Spinal cord (tissue), 10 donors: Measurements from ENCODE around the gene RPL13. TPM values are rescaled to one million over a fixed set of nuclear protein-coding genes. Genes with fewer than 3 reads are reported as not detected.

ENCODE experiments used
- DNase-seq, 6 donors: peaks; one replicate each; pipeline versions ENCODE4 v3.0.0 to v3.0.0-alpha.2; 2013 to 2015; ENCODE audit warnings: low spot score in 6 of 6, low read depth in 4 of 6
- H3K27ac ChIP-seq: one replicate; pipeline ENCODE4 v1.5.1; 2013; ENCODE audit warnings: low read depth, low read length, control low read depth
- H3K27me3 ChIP-seq: one replicate; pipeline ENCODE4 v1.6.1; 2013; ENCODE audit warnings: low read length; ENCODE audit not compliant: control insufficient read depth, insufficient read depth
- H3K36me3 ChIP-seq: one replicate; pipeline ENCODE4 v1.6.1; 2013; ENCODE audit warnings: low read length; ENCODE audit not compliant: control insufficient read depth, insufficient read depth
- H3K4me1 ChIP-seq: one replicate; pipeline ENCODE4 v1.6.1; 2013; ENCODE audit warnings: low read length; ENCODE audit not compliant: control insufficient read depth, insufficient read depth
- H3K4me3 ChIP-seq: one replicate; pipeline ENCODE4 v1.5.1; 2013; ENCODE audit warnings: low read depth, low read length, control low read depth
- H3K9me3 ChIP-seq: one replicate; pipeline ENCODE4 v1.6.1; 2013; ENCODE audit warnings: low read length; ENCODE audit not compliant: control insufficient read depth, insufficient read depth
- WGBS: methylation state at CpG from one replicate; pipeline ENCODE4 v1.1.5; 2013; ENCODE audit warnings: missing lambda C conversion rate; ENCODE audit not compliant: insufficient coverage; 5-methylcytosine and 5-hydroxymethylcytosine counted together
- polyA plus RNA-seq, 2 donors: library from polyadenylated mRNA; unstranded; fragments of 120-200 nt; gene quantifications; one replicate each; pipeline ENCODE4 v1.2.1, GENCODE V29; 2013; ENCODE audit not compliant: insufficient read length in 2 of 2
- total RNA-seq, 2 donors: library from RNA; depleted of rRNA in 1 of 2; stranded (reverse); fragments of 120-200 nt in 1 of 2; fragments of >200 nt in 1 of 2; gene quantifications; one replicate each; pipeline versions ENCODE4 v1.2.3 to v1.2.4, GENCODE V29; 2013 to 2014
- donor health status: healthy.

Gene RPL13
- total and polyA plus RNA-seq, 4 donors, result 1,019 to 2,411 (median 1,920) TPM

DNA sequence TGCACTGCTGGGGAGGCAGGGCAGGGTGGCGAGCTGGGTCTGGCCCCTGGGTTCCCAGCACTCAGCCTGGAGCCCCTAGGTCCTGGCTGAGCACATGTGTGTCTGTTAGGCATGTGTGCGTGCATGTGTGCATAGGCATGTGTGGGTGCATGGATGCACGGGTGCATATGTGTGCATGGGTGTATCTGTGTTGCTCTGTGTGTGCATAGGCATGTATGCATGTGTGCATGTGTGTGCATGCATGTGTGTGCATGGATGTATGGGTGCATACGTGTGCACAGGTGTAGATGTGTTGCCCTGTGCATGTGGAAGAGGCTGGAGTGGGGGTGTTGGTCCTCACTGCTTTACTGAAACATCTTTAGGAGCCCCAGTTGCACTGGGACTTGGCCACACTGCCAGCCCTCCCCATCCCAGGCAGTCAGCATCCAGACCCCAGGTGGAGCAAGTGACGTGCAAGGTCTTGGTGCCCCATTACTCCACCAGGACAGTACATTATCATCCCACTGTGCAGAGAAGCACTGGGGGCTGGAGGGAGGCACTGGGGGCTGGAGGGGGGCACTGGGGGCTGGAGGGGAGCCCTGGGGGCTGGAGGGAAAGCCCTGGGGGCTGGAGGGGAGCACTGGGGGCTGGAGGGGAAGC, 42.6 kb downstream of the RPL13 start:
- WGBS, result 65% methylated on average over 4 of the region's 5 CpGs
- Histone ChIP-seq H3K27me3 (no peaks in the 10 kb centered on the region), H3K36me3 (no peaks in the 10 kb centered on the region), H3K4me1 (peaks cover 14% of the 10 kb centered on the region), H3K27ac (no peak overlapping the region), H3K9me3 (no peaks in the 10 kb centered on the region), H3K4me3 (no peak overlapping the region)
- no peak for DNase-seq

DNA sequence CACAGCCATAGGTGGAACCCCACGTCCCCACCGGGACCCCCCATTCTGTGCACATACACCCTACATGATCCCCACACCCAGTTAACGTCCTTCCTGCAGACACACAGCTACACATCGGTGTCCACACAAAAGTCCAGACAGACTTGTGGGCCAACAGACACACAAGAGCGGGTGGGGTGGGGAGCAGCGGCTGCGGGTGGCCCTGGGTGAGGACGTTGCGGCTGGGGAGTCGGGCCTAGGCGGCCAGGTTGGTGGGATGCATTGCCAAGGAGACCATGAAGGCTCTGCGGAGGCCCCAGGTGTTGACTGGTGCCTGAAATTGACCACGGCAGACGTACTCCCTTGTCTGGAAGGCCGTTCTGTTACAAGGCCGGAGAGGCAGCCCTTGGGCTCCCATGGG, 44.3 kb downstream of the RPL13 start:
- 78% methylated on average over 14 of the region's 16 CpGs for WGBS
- no peak for DNase-seq
- H3K9me3 ChIP-seq, result no peaks in the 10 kb centered on the region
- H3K36me3 ChIP-seq, result no peaks in the 10 kb centered on the region
- H3K27ac ChIP-seq, result no peak overlapping the region
- peaks cover 14% of the 10 kb centered on the region for H3K4me1 ChIP-seq
- H3K27me3 ChIP-seq, result no peaks in the 10 kb centered on the region
- H3K4me3 ChIP-seq, result no peak overlapping the region

- Histone ChIP-seq H3K9me3 (no peaks in the 10 kb centered on the region), H3K27me3 (no peaks in the 10 kb centered on the region), H3K4me1 (peaks cover 14% of the 10 kb centered on the region), H3K36me3 (no peaks in the 10 kb centered on the region), H3K4me3 (no peak overlapping the region), H3K27ac (no peak overlapping the region)
- DNase-seq, result no peak
- 91% methylated on average over 31 of the region's 34 CpGs for WGBS
Measured at GRCh38 chr16:89605186-89605970, 44.9 kb downstream of the RPL13 start.

DNA sequence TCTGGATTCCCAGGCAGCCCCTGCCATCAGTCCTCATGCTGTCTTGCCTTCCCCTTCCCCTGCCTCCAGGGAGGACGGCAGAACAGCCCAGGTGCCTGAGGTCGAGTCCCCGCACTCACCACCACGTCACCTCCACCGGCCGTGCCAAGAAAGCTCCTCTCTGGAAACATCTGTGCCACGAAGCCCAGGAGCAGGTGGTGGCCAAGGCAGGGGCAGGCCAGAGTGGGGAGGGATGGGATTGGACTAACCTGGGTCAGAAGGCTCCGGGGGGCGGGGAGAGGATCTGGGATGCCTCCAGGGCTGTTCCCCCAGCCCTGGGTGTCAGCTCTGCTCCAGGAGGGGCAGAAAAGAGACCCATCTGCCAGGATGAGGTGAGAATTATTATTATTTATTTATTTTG, 45.5 kb downstream of the RPL13 start:
- whole genome bisulfite sequencing, result 87% methylated on average over 7 of the region's 9 CpGs
- peaks cover 14% of the 10 kb centered on the region for H3K4me1 ChIP-seq
- no peak overlapping the region for H3K27ac ChIP-seq
- H3K27me3 ChIP-seq, result no peaks in the 10 kb centered on the region
- no peaks in the 10 kb centered on the region for H3K9me3 ChIP-seq
- H3K4me3 ChIP-seq, result no peak overlapping the region
- DNase-seq, result no peak
- H3K36me3 ChIP-seq, result no peaks in the 10 kb centered on the region

GRCh38 chr16:89607453-89607852, 47.0 kb downstream of the RPL13 start:
- no peak for DNase-seq
- Histone ChIP-seq H3K27ac (no peak overlapping the region), H3K4me3 (no peak overlapping the region), H3K4me1 (peaks cover 8% of the 10 kb centered on the region), H3K9me3 (no peaks in the 10 kb centered on the region), H3K27me3 (no peaks in the 10 kb centered on the region), H3K36me3 (no peaks in the 10 kb centered on the region)
- WGBS, result 90% methylated on average over 8 of the region's 9 CpGs

GRCh38 chr16:89607937-89608740, 47.7 kb downstream of the RPL13 start:
- no peak for DNase-seq
- no peaks in the 10 kb centered on the region for H3K9me3 ChIP-seq
- H3K36me3 ChIP-seq, result no peaks in the 10 kb centered on the region
- 76% methylated on average over 31 of the region's 32 CpGs for WGBS
- no peak overlapping the region for H3K4me3 ChIP-seq
- no peaks in the 10 kb centered on the region for H3K27me3 ChIP-seq
- no peak overlapping the region for H3K27ac ChIP-seq
- peaks cover 3% of the 10 kb centered on the region for H3K4me1 ChIP-seq

DNA sequence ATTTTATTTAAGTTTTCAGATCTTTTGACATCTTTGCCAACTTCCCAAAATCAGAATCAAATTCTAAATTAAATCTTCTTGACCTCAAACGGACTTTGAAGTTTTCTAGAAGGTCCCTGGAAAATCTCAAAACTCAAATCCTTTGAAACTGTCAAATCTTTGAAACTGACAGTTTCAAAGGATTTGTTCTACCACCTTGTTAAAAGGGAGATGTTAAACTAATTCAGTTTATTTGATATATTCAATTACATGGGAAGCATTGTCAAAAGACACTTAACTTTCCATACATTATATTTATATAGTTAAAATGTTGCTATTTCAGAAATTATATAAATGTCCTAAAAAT, 49.6 kb downstream of the RPL13 start:
- H3K27ac ChIP-seq, result no peak overlapping the region
- H3K4me3 ChIP-seq, result no peak overlapping the region
- no CpG with 5 or more reads among the region's 1 CpG for WGBS
- peaks cover under 1% of the 10 kb centered on the region for H3K4me1 ChIP-seq
- H3K9me3 ChIP-seq, result no peaks in the 10 kb centered on the region
- no peaks in the 10 kb centered on the region for H3K27me3 ChIP-seq
- H3K36me3 ChIP-seq, result peaks cover 2% of the 10 kb centered on the region
- no peak for DNase-seq

DNA sequence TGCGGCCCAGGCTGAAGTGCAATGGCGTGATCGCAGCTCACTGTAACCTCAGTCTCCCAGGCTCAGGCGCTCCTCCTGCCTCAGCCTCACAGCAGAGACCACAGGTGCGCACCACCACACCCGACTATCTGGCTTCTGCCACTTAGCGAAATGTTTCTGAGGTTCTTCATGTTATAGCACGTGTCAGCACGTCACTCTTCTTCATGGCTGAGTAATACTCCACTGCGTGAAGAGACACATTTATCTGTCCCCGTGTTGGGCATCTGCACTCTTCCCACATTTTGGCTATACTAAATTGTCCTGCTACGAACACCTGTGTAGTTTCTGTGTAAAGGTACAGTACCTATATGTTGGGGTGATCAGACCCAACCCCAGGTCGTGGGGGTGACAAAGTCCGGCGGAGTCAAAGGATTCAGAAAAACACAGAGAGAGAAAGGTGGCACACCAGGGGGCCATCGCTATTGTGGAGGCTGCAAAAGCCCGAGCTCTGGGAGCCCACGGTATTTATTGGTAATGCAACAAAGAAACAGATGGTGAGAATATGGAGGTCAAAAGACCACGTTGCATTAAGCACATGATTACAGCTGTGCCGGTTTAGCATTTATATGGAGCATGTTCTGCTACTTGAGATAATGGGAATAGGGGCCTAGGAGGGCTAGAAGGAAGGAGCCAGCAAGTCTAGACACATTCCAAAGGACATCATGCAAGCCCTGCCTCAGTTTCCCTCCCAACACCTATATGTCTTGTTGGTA, 52.1 kb downstream of the RPL13 start:
- no peak overlapping the region for H3K27ac ChIP-seq
- peak in 1 of 6 donors; percentile 3 for DNase-seq
- H3K9me3 ChIP-seq, result no peaks in the 10 kb centered on the region
- H3K27me3 ChIP-seq, result no peaks in the 10 kb centered on the region
- H3K4me1 ChIP-seq, result no peaks in the 10 kb centered on the region
- H3K4me3 ChIP-seq, result no peak overlapping the region
- 73% methylated on average over 19 of the region's 20 CpGs for WGBS
- peaks cover 2% of the 10 kb centered on the region for H3K36me3 ChIP-seq

DNA sequence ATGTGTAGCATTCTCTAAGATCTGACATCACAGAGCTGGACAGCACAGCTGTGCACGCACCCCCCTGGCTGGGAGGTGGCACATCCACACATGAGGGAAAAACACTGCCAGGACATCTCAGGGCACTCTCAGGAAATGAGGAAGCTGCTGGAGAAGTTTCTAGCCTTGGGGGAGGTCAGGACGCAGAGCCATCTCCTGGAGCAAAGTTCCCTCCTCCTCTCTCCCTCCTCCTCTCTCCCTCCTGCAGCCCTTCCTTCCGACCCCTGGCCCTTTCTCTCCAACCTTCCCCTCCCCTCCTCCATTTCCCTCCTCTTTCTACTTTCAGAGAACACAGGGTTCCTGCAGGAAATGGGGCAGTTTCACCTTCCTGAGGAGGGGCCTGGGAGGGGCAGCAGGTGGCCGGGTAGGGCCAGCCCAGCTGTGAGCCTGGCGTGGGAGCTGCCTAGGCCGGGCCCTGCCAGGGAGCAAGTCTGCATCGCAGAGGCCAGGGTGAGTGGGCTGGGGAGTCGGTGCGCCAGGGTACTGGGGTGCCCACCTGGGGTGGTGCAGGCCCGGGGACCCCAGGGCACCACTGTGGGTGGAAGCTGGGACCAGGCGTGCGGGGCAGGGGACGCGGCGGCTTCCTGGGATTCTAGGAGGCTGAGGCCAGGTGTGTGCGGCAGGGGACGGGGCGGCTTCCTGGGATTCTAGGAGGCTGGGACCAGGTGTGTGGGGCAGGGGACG, 52.9 kb downstream of the RPL13 start, which contains the start of gene DPEP1:
DPEP1 (plus strand) TSS at position 412 of the 723 bp plus-strand sequence. CDS start 16,769 bp downstream, outside the sequence.
- Histone ChIP-seq H3K36me3 (peaks cover 2% of the 10 kb centered on the region), H3K4me3 (no peak within 1 kb of the TSS), H3K9me3 (no peaks in the 10 kb centered on the region), H3K27me3 (no peaks in the 10 kb centered on the region), H3K27ac (no peak within 1 kb of the TSS), H3K4me1 (no peaks in the 10 kb centered on the region)
- 64% methylated on average over 17 of the region's 19 CpGs for WGBS
- DNase-seq, result no peak
